Neutrophil (primary cell): ENCODE data around the gene TMBIM4.

Experiments
- H3K27ac ChIP-seq: fragments of 200-600 bp; sonication (generic); 2 replicates; pipeline ENCODE4 v1.5.1; 2016; ENCODE audit warnings: mild to moderate bottlenecking, moderate library complexity
- H3K27me3 ChIP-seq: fragments of 200-600 bp; sonication (generic); 2 replicates; pipeline ENCODE4 v1.6.0; 2016; ENCODE audit warnings: mild to moderate bottlenecking
- H3K36me3 ChIP-seq: fragments of 200-600 bp; sonication (generic); 2 replicates; pipeline ENCODE4 v1.5.1; 2017
- H3K4me1 ChIP-seq, 2 experiments: fragments of 200-600 bp in 1 of 2; sonication (generic) in 1 of 2; 1 replicate in 1 of 2; 2 replicates in 1 of 2; pipeline versions ENCODE4 v1.5.1 to v1.6.1; 2013 to 2016; ENCODE audit warnings: low read depth in 1 of 2, low read length in 1 of 2, mild to moderate bottlenecking in 1 of 2, moderate library complexity in 1 of 2; ENCODE audit not compliant: control insufficient read depth in 1 of 2, insufficient read depth in 1 of 2
- H3K4me3 ChIP-seq, 2 experiments: fragments of 200-600 bp in 1 of 2; sonication (generic) in 1 of 2; 1 replicate in 1 of 2; 2 replicates in 1 of 2; pipeline ENCODE4 v1.5.1; 2013 to 2016; ENCODE audit warnings: low read depth in 1 of 2, low read length in 1 of 2, mild to moderate bottlenecking in 1 of 2, moderate library complexity in 1 of 2
- H3K9me3 ChIP-seq: fragments of 200-600 bp; sonication (generic); 2 replicates; pipeline ENCODE4 v1.5.1; 2016
- TF ChIP-seq, protein P1 (sequence below): fragments of 200-600 bp; sonication (generic); IDR thresholded peaks from 2 replicates; pipeline ENCODE4 v1.5.1; 2016; ENCODE audit warnings: antibody characterized with exemption

The TMBIM4 gene

DNA sequence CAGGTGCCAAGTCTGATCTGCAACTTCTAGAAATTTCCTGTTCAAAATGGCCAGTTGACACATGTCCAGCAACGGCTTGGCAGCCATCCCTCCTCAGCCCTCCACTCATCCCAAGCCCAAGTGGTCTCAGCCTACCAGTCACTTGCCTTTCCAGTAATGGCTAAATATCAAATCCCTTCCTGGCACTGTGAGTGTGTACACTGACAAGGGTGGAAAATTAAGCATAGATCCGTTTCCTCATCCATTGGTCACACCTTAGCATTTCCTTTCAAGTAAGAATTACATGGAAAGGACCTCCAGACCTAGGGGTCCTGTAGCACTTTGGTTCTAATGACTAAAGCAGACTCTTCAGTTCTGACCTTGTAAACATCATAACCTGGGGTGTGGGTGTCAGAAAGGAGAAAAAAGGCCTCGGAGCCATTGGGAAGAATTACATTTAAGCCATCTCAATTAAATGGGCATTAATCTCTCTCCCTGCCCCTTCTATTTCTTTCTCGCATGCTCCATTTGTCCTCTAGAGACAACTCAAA lies 54.7 kb downstream of the TMBIM4 start:
- no peaks in the 10 kb centered on the region for H3K9me3 ChIP-seq
- peaks cover 7 to 8% of the 10 kb centered on the region in 2 experiments for H3K4me1 ChIP-seq
- TF ChIP-seq, protein P1, sequence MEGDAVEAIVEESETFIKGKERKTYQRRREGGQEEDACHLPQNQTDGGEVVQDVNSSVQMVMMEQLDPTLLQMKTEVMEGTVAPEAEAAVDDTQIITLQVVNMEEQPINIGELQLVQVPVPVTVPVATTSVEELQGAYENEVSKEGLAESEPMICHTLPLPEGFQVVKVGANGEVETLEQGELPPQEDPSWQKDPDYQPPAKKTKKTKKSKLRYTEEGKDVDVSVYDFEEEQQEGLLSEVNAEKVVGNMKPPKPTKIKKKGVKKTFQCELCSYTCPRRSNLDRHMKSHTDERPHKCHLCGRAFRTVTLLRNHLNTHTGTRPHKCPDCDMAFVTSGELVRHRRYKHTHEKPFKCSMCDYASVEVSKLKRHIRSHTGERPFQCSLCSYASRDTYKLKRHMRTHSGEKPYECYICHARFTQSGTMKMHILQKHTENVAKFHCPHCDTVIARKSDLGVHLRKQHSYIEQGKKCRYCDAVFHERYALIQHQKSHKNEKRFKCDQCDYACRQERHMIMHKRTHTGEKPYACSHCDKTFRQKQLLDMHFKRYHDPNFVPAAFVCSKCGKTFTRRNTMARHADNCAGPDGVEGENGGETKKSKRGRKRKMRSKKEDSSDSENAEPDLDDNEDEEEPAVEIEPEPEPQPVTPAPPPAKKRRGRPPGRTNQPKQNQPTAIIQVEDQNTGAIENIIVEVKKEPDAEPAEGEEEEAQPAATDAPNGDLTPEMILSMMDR: no peak
- H3K4me3 ChIP-seq: no peak overlapping the region
- no peak overlapping the region for H3K27ac ChIP-seq
- H3K36me3 ChIP-seq: no peaks in the 10 kb centered on the region
- no peaks in the 10 kb centered on the region for H3K27me3 ChIP-seq

DNA sequence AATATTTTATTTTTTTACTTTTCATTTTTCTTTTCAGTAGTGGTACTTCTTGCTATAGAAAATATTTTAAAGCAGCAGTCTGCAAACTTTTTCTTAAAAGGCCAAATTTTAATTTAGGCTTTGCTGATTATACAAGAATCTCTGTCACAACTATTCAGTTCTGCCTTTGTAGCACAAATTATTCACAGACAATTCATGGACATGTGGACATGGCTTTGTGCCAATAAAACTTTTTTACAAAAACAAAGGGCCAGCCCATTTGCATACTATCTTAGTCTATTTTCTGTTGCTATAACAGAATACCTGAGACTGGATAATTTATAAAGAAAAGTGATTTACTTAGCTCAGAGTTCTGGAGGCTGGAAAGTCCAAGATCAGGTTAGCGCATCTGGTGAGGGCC lies 56.3 kb downstream of the TMBIM4 start:
- Histone ChIP-seq H3K4me1 (peaks cover 7 to 8% of the 10 kb centered on the region in 2 experiments), H3K27me3 (no peaks in the 10 kb centered on the region), H3K36me3 (no peaks in the 10 kb centered on the region), H3K4me3 (no peak overlapping the region), H3K9me3 (no peaks in the 10 kb centered on the region), H3K27ac (no peak overlapping the region)
- TF ChIP-seq, protein P1: no peak

DNA sequence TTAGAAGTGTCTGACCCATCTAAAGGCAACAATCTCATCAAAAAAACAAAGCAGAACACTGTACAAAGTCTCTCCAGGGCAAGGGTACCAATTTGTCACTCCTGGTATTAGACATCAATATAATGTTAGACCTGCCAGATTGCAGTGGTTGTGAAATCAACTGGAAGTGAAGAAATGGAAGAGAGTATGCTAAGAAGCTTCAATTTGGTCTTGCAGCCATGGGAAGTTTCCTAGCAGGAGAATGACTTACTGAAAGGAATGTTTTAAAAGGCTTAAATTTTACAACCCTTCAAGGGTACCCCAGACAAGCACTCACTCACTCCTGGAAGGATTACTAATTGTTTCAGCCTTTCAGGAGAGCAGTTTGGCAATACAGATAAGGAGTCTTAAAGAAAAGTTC lies 58.2 kb downstream of the TMBIM4 start:
- no peak overlapping the region for H3K27ac ChIP-seq

DNA sequence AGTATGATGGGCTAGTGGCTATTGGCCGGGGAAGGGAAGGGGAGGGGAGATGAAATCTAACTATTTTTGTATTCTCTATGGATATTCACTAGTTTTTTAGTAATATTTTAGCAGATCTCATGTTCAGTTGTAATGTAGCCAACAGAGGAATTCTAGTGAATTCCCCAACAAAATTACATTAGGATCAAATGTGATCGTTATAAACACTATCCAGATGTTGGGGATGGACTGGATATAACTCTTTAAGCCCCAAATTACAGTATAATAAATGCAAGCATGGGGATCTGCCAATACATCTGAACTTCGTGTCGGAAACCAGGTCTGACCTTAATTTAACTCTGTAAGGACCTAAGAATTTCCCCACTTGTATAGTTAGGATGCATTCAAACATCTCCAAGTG lies 60.7 kb downstream of the TMBIM4 start:
- no peaks in the 10 kb centered on the region for H3K27me3 ChIP-seq
- no peak overlapping the region for H3K27ac ChIP-seq
- H3K4me3 ChIP-seq: no peak overlapping the region
- no peaks in the 10 kb centered on the region for H3K36me3 ChIP-seq
- peaks cover 10 to 13% of the 10 kb centered on the region in 2 experiments for H3K4me1 ChIP-seq
- TF ChIP-seq, protein P1: no peak
- no peaks in the 10 kb centered on the region for H3K9me3 ChIP-seq

More for the DNA sequence above, 58.2 kb downstream of the TMBIM4 start:
- TF ChIP-seq, protein P1: no peak
- H3K4me1 ChIP-seq: peaks cover 10 to 13% of the 10 kb centered on the region in 2 experiments
- no peak overlapping the region for H3K4me3 ChIP-seq
- no peaks in the 10 kb centered on the region for H3K27me3 ChIP-seq
- no peaks in the 10 kb centered on the region for H3K9me3 ChIP-seq
- H3K36me3 ChIP-seq: no peaks in the 10 kb centered on the region

DNA sequence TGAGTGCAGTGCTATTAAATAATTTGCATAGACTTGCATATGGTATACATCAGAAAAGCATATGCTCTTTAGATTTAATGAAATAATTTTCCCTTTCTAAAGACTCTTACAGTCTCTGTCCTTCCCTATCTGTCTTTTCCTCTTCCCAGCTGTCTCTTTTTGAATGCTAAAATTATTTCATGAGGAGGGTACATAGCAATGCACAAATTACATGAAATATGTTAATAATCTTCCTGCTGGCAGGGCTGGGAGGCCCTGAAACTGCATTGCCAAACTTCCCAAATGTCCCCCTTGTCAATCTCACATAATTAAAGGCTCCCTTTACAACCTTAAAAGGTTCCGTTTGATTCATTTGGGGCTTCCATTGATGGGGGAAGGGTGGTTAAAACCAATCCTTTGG lies 61.4 kb downstream of the TMBIM4 start:
- TF ChIP-seq, protein P1: no peak
- H3K4me1 ChIP-seq: peaks cover 10 to 13% of the 10 kb centered on the region in 2 experiments

More for the DNA sequence above, 61.4 kb downstream of the TMBIM4 start:
- Histone ChIP-seq H3K9me3 (no peaks in the 10 kb centered on the region), H3K4me3 (no peak overlapping the region), H3K27me3 (no peaks in the 10 kb centered on the region), H3K36me3 (no peaks in the 10 kb centered on the region), H3K27ac (no peak overlapping the region)
